Measurements from ENCODE around the gene ENTPD1.
"Not testable (repeated sequence)": the region's sequence is repeated elsewhere in the genome, so short reads cannot be mapped to it uniquely, and the experiment has no call there.

ENTPD1 gene

GRCh38 chr10:95909561-95909960 is 153.6 kb downstream of the ENTPD1 start:
- DNase-seq (ENCODE audit: low read depth in 2 of 2, low spot score in 1 of 2): no peak

DNA sequence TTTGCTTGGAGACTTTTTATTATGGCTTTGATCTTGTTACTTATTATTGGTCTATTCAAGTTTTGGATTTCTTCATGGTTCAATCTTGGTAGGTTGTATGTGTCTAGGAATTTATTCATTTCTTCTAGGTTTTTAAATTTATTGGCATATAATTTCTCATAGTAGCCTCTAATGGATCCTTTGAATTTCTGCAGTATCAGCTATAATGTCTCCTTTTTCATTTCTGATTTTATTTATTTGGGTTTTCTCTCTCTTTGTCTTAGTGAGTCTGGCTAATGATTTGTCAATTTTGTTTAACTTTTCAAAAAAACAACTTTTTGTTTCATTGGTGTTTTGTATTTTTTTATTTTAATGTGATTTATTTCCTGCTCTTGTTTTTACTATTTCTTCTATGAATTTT is 160.1 kb downstream of the ENTPD1 start:
- not testable (repeated sequence) for DNase-seq (ENCODE audit: low read depth in 2 of 2, low spot score in 1 of 2)
